GM12878 (cell line): ENCODE results near the gene INA. TPM values are rescaled to one million over a fixed set of nuclear protein-coding genes. Genes with fewer than 3 reads are reported as not detected.

Source experiments
- ATAC-seq: fragments of 200-7000 bp; cut with Tn5 transposase; 3 replicates; pipeline ENCODE4 v1.9.1; 2020; ENCODE audit warnings: mild to moderate bottlenecking, moderate library complexity
- BruUV-seq: library from RNA; stranded (reverse); fragments of 400-500 nt; replicated peaks from 2 replicates; lab custom pipeline; 2021; lab: Mats Ljungman, UMichigan
- CTCF ChIA-PET: fragments of 300-600 bp; sonication (Branson Sonifier 250); formaldehyde crosslinking; extraction: SDS; loops from one replicate; lab custom pipeline; 2021; ENCODE audit warnings: inconsistent platforms; lab: Yijun Ruan, JAX
- POLR2A ChIA-PET: fragments of 350-600 bp; formaldehyde crosslinking; extraction: SDS; loops from one replicate; lab custom pipeline; 2021; ENCODE audit warnings: inconsistent platforms; lab: Charles Lee
- RAD21 ChIA-PET: fragments of 300-600 bp; sonication (Branson Sonifier 250); formaldehyde crosslinking; loops from one replicate; lab custom pipeline; 2023; ENCODE audit warnings: antibody characterized with exemption; ENCODE audit not compliant: unreplicated experiment; lab: Charles Lee
- SMC1A ChIA-PET: fragments of 300-600 bp; sonication (Branson Sonifier 250); formaldehyde crosslinking; loops from one replicate; lab custom pipeline; 2023; ENCODE audit not compliant: unreplicated experiment, uncharacterized antibody; lab: Charles Lee
- DNase-seq: peaks from one replicate; pipeline ENCODE4 v3.0.0-alpha.2; 2011; ENCODE audit warnings: low read depth, low spot score
- FAIRE-seq: peaks from 3 replicates; lab custom pipeline; 2011; peaks lifted over from hg19 to GRCh38; lab: Jason Lieb, UNC
- H2AFZ ChIP-seq: 2 replicates; pipeline ENCODE4 v1.6.0; 2011; ENCODE audit warnings: low read depth, low read length, control low read depth; ENCODE audit not compliant: control insufficient read depth
- H3K27ac ChIP-seq: 2 replicates; pipeline ENCODE4 v1.5.1; 2011; ENCODE audit warnings: control low read depth; ENCODE audit not compliant: control insufficient read depth, insufficient read depth
- H3K27me3 ChIP-seq, 2 experiments: replicated peaks in 1 of 2; 2 replicates each; pipeline versions ENCODE4 v1.6.0 to v1.6.1; 2011; ENCODE audit warnings: low read length in 1 of 2; ENCODE audit not compliant: control insufficient read depth in 2 of 2, insufficient read depth in 2 of 2
- H3K36me3 ChIP-seq, 2 experiments: 2 replicates each; pipeline ENCODE4 v1.5.1; 2011; ENCODE audit warnings: low read length in 1 of 2; ENCODE audit not compliant: control insufficient read depth in 2 of 2, insufficient read depth in 2 of 2
- H3K4me1 ChIP-seq: 2 replicates; pipeline ENCODE4 v1.6.1; 2011; ENCODE audit warnings: mild to moderate bottlenecking, low read length, moderate library complexity, mixed read lengths; ENCODE audit not compliant: control insufficient read depth, insufficient read depth
- H3K4me2 ChIP-seq: 2 replicates; pipeline ENCODE4 v1.6.0; 2011; ENCODE audit warnings: control low read depth; ENCODE audit not compliant: control insufficient read depth, insufficient read depth
- H3K4me3 ChIP-seq: fragments of 200-600 bp; sonication (generic); 2 replicates; pipeline ENCODE4 v1.5.1; 2016
- H3K79me2 ChIP-seq: 2 replicates; pipeline ENCODE4 v1.6.0; 2011; ENCODE audit warnings: low read length; ENCODE audit not compliant: control insufficient read depth, insufficient read depth
- H3K9ac ChIP-seq: 2 replicates; pipeline ENCODE4 v1.8.0; 2011; ENCODE audit warnings: low read length, control low read depth, mixed read lengths; ENCODE audit not compliant: control insufficient read depth, insufficient read depth
- H3K9me3 ChIP-seq: replicated peaks from 3 replicates; pipeline ENCODE4 v1.5.1; 2011; ENCODE audit warnings: mild to moderate bottlenecking, low read length; ENCODE audit not compliant: control insufficient read depth, insufficient read depth
- H4K20me1 ChIP-seq: 2 replicates; pipeline ENCODE4 v1.6.0; 2011; ENCODE audit not compliant: control insufficient read depth, insufficient read depth
- BCL11A ChIP-seq: IDR thresholded peaks from 2 replicates; pipeline ENCODE4 v1.6.1; 2011; ENCODE audit warnings: low read depth, low read length
- HDAC2 ChIP-seq: fragments of 200-600 bp; sonication (generic); IDR thresholded peaks from 2 replicates; pipeline ENCODE4 v1.6.1; 2017
- HDAC6 ChIP-seq: fragments of 200-600 bp; sonication (generic); IDR thresholded peaks from one replicate; pipeline ENCODE4 v1.8.0; 2017; ENCODE audit warnings: antibody characterized with exemption; ENCODE audit not compliant: unreplicated experiment
- SMARCA5 ChIP-seq: fragments of 450-650 bp; IDR thresholded peaks from 2 replicates; pipeline ENCODE4 v1.6.1; 2017; ENCODE audit warnings: mild to moderate bottlenecking
- STAT1 ChIP-seq: fragments of 450-650 bp; conservative IDR thresholded peaks from 2 replicates; pipeline ENCODE4 v1.6.1; 2014; ENCODE audit warnings: antibody characterized with exemption, mild to moderate bottlenecking
- WGBS: methylation state at CpG from one replicate; pipeline ENCODE4 v1.1.6; 2016; ENCODE audit warnings: low lambda C conversion rate; ENCODE audit not compliant: insufficient replicate concordance, insufficient coverage; ENCODE audit errors: missing lambda C conversion rate; 5-methylcytosine and 5-hydroxymethylcytosine counted together
- in situ Hi-C: fragments of 300-500 bp; cut with MboI; formaldehyde crosslinking; loops from 9 replicates; pipeline ENCODE4 v1.14.3; 2018; ENCODE audit warnings: mixed read lengths
- intact Hi-C: fragments of 100-400 bp; cut with micrococcal nuclease; formaldehyde crosslinking; loops from one replicate; pipeline ENCODE4 v1.14.2; 2022; ENCODE audit not compliant: unreplicated experiment
- polyA plus RNA-seq, 11 experiments: library from polyadenylated mRNA; depleted of rRNA in 4 of 11; unstranded in 6 of 11; stranded (reverse) in 5 of 11; fragments of >200 nt; fragmentation: Nextera tagmentation in 4 of 11; fragmentation: Illumina TruSeq in 1 of 11; extraction: Ambion mirVana in 4 of 11; extraction: Trizol in 1 of 11; gene quantifications; 1 replicate in 1 of 11; 2 replicates in 10 of 11; pipeline versions ENCODE4 v1.2.1 to v1.2.3, GENCODE V29; 2011 to 2016; ENCODE audit warnings: inconsistent platforms in 2 of 11, missing spikeins in 2 of 11, low read depth in 1 of 11
- total RNA-seq, 4 experiments: library from RNA; depleted of rRNA in 3 of 4; stranded (reverse); fragments of >200 nt in 3 of 4; fragmentation: Illumina TruSeq in 1 of 4; extraction: Trizol in 1 of 4; gene quantifications; 2 replicates each; pipeline versions ENCODE4 v1.2.1 to v1.2.3, GENCODE V29; 2013 to 2021
- TF ChIP-seq, protein P1 (sequence below): fragments of 450-650 bp; conservative IDR thresholded peaks from 2 replicates; pipeline ENCODE4 v1.6.1; 2017; ENCODE audit warnings: mild to moderate bottlenecking, moderate library complexity
- TF ChIP-seq, protein P2 (sequence below): fragments of 450-650 bp; IDR thresholded peaks from 2 replicates; pipeline ENCODE4 v1.6.1; 2018; ENCODE audit warnings: borderline replicate concordance, mild to moderate bottlenecking; ENCODE audit not compliant: partially characterized antibody
- TF ChIP-seq, protein P3 (sequence below): fragments of 450-650 bp; IDR thresholded peaks from 2 replicates; pipeline ENCODE4 v1.6.1; 2017; ENCODE audit warnings: antibody characterized with exemption, mild to moderate bottlenecking, moderate library complexity
- TF ChIP-seq, protein P4 (sequence below): fragments of 450-650 bp; IDR thresholded peaks from 2 replicates; pipeline ENCODE4 v1.6.1; 2017; ENCODE audit warnings: mild to moderate bottlenecking
- TF ChIP-seq, protein P5 (sequence below): IDR thresholded peaks from 2 replicates; pipeline ENCODE4 v1.6.1; 2011; ENCODE audit warnings: borderline replicate concordance, low read depth, mild to moderate bottlenecking, moderate library complexity, low read length; ENCODE audit not compliant: insufficient read depth, poor library complexity, severe bottlenecking

Gene INA
- total and polyA plus RNA-seq, 10 of the 15 experiments (the other 5 are each of a cell fraction or from before 2014, with no cell fraction given) = 0.14 to 0.23 TPM; not detected in 8

DNA sequence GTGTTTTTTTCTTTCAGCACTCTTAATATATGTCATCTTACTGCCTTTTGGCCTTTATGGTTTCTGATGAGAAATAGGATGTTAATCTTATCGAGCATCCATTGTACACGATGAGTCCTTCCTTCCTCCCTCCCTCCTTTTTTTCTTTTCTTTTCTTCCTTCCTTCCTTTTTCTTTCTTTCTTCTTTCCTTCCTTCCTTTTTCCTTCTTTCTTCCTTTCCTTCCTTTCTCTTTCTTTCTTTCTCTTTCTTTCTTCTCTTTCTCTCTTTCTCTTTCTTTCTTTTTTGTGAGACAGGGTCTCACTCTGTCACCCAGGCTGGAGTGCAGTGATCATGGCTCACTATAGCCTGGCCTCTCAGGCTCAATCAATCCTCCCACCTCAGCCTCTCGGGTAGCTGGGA lies 22.8 kb upstream of the INA start:
- Histone ChIP-seq H2AFZ (no peak overlapping the region), H3K9me3 (no peaks in the 10 kb centered on the region), H3K4me3 (no peak overlapping the region), H3K9ac (no peak overlapping the region), H3K79me2 (no peaks in the 10 kb centered on the region), H3K4me1 (no peaks in the 10 kb centered on the region), H3K4me2 (no peak overlapping the region), H3K27ac (no peak overlapping the region), H3K36me3 (no peaks in the 10 kb centered on the region), H4K20me1 (no peaks in the 10 kb centered on the region), H3K27me3 (no peaks in the 10 kb centered on the region)
- RAD21 ChIA-PET = no interaction called here
- ATAC-seq (no peak), FAIRE-seq (no peak), DNase-seq (no peak)
- intact Hi-C loops = no loop called here
- 49% methylated on average over 3 of the region's 3 CpGs for WGBS
- TF ChIP-seq, protein P1, sequence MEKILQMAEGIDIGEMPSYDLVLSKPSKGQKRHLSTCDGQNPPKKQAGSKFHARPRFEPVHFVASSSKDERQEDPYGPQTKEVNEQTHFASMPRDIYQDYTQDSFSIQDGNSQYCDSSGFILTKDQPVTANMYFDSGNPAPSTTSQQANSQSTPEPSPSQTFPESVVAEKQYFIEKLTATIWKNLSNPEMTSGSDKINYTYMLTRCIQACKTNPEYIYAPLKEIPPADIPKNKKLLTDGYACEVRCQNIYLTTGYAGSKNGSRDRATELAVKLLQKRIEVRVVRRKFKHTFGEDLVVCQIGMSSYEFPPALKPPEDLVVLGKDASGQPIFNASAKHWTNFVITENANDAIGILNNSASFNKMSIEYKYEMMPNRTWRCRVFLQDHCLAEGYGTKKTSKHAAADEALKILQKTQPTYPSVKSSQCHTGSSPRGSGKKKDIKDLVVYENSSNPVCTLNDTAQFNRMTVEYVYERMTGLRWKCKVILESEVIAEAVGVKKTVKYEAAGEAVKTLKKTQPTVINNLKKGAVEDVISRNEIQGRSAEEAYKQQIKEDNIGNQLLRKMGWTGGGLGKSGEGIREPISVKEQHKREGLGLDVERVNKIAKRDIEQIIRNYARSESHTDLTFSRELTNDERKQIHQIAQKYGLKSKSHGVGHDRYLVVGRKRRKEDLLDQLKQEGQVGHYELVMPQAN = no peak
- TF ChIP-seq, protein P2, sequence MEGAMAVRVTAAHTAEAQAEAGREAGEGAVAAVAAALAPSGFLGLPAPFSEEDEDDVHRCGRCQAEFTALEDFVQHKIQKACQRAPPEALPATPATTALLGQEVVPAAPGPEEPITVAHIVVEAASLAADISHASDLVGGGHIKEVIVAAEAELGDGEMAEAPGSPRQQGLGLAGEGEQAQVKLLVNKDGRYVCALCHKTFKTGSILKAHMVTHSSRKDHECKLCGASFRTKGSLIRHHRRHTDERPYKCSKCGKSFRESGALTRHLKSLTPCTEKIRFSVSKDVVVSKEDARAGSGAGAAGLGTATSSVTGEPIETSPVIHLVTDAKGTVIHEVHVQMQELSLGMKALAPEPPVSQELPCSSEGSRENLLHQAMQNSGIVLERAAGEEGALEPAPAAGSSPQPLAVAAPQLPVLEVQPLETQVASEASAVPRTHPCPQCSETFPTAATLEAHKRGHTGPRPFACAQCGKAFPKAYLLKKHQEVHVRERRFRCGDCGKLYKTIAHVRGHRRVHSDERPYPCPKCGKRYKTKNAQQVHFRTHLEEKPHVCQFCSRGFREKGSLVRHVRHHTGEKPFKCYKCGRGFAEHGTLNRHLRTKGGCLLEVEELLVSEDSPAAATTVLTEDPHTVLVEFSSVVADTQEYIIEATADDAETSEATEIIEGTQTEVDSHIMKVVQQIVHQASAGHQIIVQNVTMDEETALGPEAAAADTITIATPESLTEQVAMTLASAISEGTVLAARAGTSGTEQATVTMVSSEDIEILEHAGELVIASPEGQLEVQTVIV = no peak
- TF ChIP-seq HDAC6 (no peak), STAT1 (no peak), BCL11A (no peak), HDAC2 (no peak), SMARCA5 (no peak)
- TF ChIP-seq, protein P3, sequence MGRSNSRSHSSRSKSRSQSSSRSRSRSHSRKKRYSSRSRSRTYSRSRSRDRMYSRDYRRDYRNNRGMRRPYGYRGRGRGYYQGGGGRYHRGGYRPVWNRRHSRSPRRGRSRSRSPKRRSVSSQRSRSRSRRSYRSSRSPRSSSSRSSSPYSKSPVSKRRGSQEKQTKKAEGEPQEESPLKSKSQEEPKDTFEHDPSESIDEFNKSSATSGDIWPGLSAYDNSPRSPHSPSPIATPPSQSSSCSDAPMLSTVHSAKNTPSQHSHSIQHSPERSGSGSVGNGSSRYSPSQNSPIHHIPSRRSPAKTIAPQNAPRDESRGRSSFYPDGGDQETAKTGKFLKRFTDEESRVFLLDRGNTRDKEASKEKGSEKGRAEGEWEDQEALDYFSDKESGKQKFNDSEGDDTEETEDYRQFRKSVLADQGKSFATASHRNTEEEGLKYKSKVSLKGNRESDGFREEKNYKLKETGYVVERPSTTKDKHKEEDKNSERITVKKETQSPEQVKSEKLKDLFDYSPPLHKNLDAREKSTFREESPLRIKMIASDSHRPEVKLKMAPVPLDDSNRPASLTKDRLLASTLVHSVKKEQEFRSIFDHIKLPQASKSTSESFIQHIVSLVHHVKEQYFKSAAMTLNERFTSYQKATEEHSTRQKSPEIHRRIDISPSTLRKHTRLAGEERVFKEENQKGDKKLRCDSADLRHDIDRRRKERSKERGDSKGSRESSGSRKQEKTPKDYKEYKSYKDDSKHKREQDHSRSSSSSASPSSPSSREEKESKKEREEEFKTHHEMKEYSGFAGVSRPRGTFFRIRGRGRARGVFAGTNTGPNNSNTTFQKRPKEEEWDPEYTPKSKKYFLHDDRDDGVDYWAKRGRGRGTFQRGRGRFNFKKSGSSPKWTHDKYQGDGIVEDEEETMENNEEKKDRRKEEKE = no peak
- TF ChIP-seq, protein P4, sequence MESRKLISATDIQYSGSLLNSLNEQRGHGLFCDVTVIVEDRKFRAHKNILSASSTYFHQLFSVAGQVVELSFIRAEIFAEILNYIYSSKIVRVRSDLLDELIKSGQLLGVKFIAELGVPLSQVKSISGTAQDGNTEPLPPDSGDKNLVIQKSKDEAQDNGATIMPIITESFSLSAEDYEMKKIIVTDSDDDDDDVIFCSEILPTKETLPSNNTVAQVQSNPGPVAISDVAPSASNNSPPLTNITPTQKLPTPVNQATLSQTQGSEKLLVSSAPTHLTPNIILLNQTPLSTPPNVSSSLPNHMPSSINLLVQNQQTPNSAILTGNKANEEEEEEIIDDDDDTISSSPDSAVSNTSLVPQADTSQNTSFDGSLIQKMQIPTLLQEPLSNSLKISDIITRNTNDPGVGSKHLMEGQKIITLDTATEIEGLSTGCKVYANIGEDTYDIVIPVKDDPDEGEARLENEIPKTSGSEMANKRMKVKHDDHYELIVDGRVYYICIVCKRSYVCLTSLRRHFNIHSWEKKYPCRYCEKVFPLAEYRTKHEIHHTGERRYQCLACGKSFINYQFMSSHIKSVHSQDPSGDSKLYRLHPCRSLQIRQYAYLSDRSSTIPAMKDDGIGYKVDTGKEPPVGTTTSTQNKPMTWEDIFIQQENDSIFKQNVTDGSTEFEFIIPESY = no peak
- TF ChIP-seq, protein P5, sequence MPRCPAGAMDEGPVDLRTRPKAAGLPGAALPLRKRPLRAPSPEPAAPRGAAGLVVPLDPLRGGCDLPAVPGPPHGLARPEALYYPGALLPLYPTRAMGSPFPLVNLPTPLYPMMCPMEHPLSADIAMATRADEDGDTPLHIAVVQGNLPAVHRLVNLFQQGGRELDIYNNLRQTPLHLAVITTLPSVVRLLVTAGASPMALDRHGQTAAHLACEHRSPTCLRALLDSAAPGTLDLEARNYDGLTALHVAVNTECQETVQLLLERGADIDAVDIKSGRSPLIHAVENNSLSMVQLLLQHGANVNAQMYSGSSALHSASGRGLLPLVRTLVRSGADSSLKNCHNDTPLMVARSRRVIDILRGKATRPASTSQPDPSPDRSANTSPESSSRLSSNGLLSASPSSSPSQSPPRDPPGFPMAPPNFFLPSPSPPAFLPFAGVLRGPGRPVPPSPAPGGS = no peak
- CTCF ChIA-PET = no interaction called here
- in situ Hi-C loops = no loop called here
- POLR2A ChIA-PET = interaction anchor here (0.6 kb wide), 1 partner anchor 392 kb away, joined by 3 read pairs; no protein-coding TSS in a partner anchor
- SMC1A ChIA-PET = no interaction called here
- no TSS peak for BruUV-seq
